ENCODE data around the gene TMEM266.
"Not testable (repeated sequence)": the region's sequence is repeated elsewhere in the genome, so short reads cannot be mapped to it uniquely, and the experiment has no call there.

GRCh38 chr15:76013470-76013869, 46.3 kb upstream of the TMEM266 start:
- TF ChIP-seq CREB5 (CRISPR knock-in tag; IDR thresholded peaks at IDR 0.05; ENCODE audit: low read depth); PATZ1 (CRISPR knock-in tag; IDR thresholded peaks at IDR 0.05; ENCODE audit: borderline replicate concordance); ZC3H10 (CRISPR knock-in tag; IDR thresholded peaks at IDR 0.05); ZFP30 (CRISPR knock-in tag; IDR thresholded peaks at IDR 0.05); RARB (CRISPR knock-in tag; IDR thresholded peaks at IDR 0.05); ZNF8 (CRISPR knock-in tag; IDR thresholded peaks at IDR 0.05); TOX (CRISPR knock-in tag; IDR thresholded peaks at IDR 0.05; ENCODE audit: borderline replicate concordance); POU6F1 (CRISPR knock-in tag; IDR thresholded peaks at IDR 0.05; ENCODE audit: borderline replicate concordance, low read depth); ESRRG (CRISPR knock-in tag; IDR thresholded peaks at IDR 0.05); TSHZ2 (CRISPR knock-in tag; IDR thresholded peaks at IDR 0.05); CSRNP3 (CRISPR knock-in tag; IDR thresholded peaks at IDR 0.05); ZNF70 (CRISPR knock-in tag; IDR thresholded peaks at IDR 0.05); CSDC2 (CRISPR knock-in tag; IDR thresholded peaks at IDR 0.05): not testable (repeated sequence)
